ENCODE results near the gene TAF11. TPM values are rescaled to one million over a fixed set of nuclear protein-coding genes. Genes with fewer than 3 reads are reported as not detected.

TAF11 gene
- total and polyA plus RNA-seq, 2 donors from 2014 or later: 21.1 to 27.3 TPM

DNA sequence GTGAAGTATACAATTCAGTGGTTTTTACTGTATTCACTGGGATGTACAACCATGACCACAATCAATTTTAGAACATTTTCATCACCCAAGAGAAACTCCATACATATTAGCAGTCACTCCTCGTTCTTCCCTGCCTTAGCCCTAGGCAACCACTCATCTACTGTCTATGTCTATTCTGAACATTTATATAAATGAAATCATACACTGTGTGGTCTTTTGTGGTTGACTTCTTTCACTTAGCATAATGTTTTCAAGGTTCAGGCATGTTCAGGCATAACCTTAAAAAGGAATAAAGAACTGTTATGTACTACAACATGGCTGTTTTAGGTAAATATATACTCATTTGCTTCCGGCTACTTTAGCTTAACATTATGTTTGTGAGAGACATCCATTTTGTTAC lies 58.7 kb downstream of the TAF11 start:
- Histone ChIP-seq H3K4me3 (ENCODE audit: low read length in 3 of 3) (no peak overlapping the region), H3K27me3 (ENCODE audit: control insufficient read depth, insufficient read depth, low read length) (no peaks in the 10 kb centered on the region), H3K9ac (ENCODE audit: low read length in 3 of 3) (no peak overlapping the region), H3K9me3 (ENCODE audit: control insufficient read depth in 2 of 3, insufficient read depth in 1 of 3, low read length in 3 of 3) (no peaks in the 10 kb centered on the region), H3K4me1 (ENCODE audit: control insufficient read depth in 2 of 3, insufficient read depth in 2 of 3, low read depth in 1 of 3, low read length in 3 of 3) (no peaks in the 10 kb centered on the region), H3K36me3 (ENCODE audit: control insufficient read depth in 2 of 3, insufficient read depth in 3 of 3, low read length in 3 of 3) (peaks cover under 1 to 4% (median 2%) of the 10 kb centered on the region in 3 donors), H3K27ac (ENCODE audit: low read depth in 2 of 2, low read length in 2 of 2) (no peak overlapping the region)
- intact Hi-C loops (cut with DNase I): no loop called here
- TF ChIP-seq, protein P1, sequence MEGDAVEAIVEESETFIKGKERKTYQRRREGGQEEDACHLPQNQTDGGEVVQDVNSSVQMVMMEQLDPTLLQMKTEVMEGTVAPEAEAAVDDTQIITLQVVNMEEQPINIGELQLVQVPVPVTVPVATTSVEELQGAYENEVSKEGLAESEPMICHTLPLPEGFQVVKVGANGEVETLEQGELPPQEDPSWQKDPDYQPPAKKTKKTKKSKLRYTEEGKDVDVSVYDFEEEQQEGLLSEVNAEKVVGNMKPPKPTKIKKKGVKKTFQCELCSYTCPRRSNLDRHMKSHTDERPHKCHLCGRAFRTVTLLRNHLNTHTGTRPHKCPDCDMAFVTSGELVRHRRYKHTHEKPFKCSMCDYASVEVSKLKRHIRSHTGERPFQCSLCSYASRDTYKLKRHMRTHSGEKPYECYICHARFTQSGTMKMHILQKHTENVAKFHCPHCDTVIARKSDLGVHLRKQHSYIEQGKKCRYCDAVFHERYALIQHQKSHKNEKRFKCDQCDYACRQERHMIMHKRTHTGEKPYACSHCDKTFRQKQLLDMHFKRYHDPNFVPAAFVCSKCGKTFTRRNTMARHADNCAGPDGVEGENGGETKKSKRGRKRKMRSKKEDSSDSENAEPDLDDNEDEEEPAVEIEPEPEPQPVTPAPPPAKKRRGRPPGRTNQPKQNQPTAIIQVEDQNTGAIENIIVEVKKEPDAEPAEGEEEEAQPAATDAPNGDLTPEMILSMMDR (IDR thresholded peaks at IDR 0.05; ENCODE audit: borderline replicate concordance, extremely low read depth, insufficient read depth): no peak
- no peak for DNase-seq
- no peak for FAIRE-seq

Other genes with a start within 250 kb of the TAF11 start
- gene ILRUN, start 191.3 kb downstream of the TAF11 start, total RNA-seq: 55.7 TPM
- 52.4 TPM for gene ILRUN, start 191.3 kb downstream of the TAF11 start, polyA plus RNA-seq (ENCODE audit: insufficient read depth, low read depth, low replicate concordance)
- 66.1 TPM for gene SNRPC, start 130.5 kb downstream of the TAF11 start, total RNA-seq
- 148 TPM for gene SNRPC, start 130.5 kb downstream of the TAF11 start, polyA plus RNA-seq (ENCODE audit: insufficient read depth, low read depth, low replicate concordance)
- 12.4 TPM for gene BLTP3A, start 96.0 kb downstream of the TAF11 start, total RNA-seq
- 2.4 TPM for gene BLTP3A, start 96.0 kb downstream of the TAF11 start, polyA plus RNA-seq (ENCODE audit: insufficient read depth, low read depth, low replicate concordance)
- gene ANKS1A, start 1.2 kb upstream of the TAF11 start, total RNA-seq: 25.9 TPM
- gene ANKS1A, start 1.2 kb upstream of the TAF11 start, polyA plus RNA-seq (ENCODE audit: insufficient read depth, low read depth, low replicate concordance): 9.4 TPM